A673 (cell line): ENCODE measurements around the gene PGAP2. TPM values are rescaled to one million over a fixed set of nuclear protein-coding genes. Genes with fewer than 3 reads are reported as not detected.

Experiments used
- BruUV-seq: library from RNA; stranded (reverse); fragments of 400-500 nt; replicated peaks from 2 replicates; lab custom pipeline; 2021; lab: Mats Ljungman, UMichigan
- CTCF ChIA-PET: fragments of 300-600 bp; sonication (Branson Sonifier 250); formaldehyde crosslinking; loops from one replicate; lab custom pipeline; 2022; ENCODE audit warnings: antibody characterized with exemption; lab: Charles Lee
- POLR2A ChIA-PET: fragments of 300-600 bp; sonication (Branson Sonifier 250); formaldehyde crosslinking; loops from one replicate; lab custom pipeline; 2022; ENCODE audit warnings: antibody characterized with exemption; ENCODE audit not compliant: low non-redundant PET; lab: Charles Lee
- DNase-seq: peaks from one replicate; pipeline ENCODE4 v3.0.0-alpha.2; 2015; ENCODE audit warnings: low spot score
- H3K27ac ChIP-seq: fragments of 200-600 bp; sonication (generic); 2 replicates; pipeline ENCODE4 v1.5.1; 2016; ENCODE audit warnings: mixed run types, low read depth, mild to moderate bottlenecking, mixed read lengths, antibody characterized with exemption, low read length; ENCODE audit not compliant: poor library complexity, severe bottlenecking
- H3K27me3 ChIP-seq: fragments of 200-600 bp; sonication (generic); replicated peaks from 2 replicates; pipeline ENCODE4 v1.6.1; 2017; ENCODE audit warnings: mixed run types, low read depth, mild to moderate bottlenecking, mixed read lengths, antibody characterized with exemption, low read length; ENCODE audit not compliant: insufficient read depth, poor library complexity
- H3K36me3 ChIP-seq: fragments of 200-600 bp; sonication (generic); 2 replicates; pipeline ENCODE4 v1.6.1; 2016; ENCODE audit warnings: mixed run types, mild to moderate bottlenecking, mixed read lengths, antibody characterized with exemption, low read length; ENCODE audit not compliant: insufficient read depth, poor library complexity, severe bottlenecking
- H3K4me1 ChIP-seq: fragments of 200-600 bp; sonication (generic); 2 replicates; pipeline ENCODE4 v1.6.1; 2017; ENCODE audit warnings: mixed run types, mild to moderate bottlenecking, mixed read lengths, antibody characterized with exemption, low read length; ENCODE audit not compliant: insufficient read depth, poor library complexity, severe bottlenecking
- H3K4me3 ChIP-seq: fragments of 200-600 bp; sonication (generic); 2 replicates; pipeline ENCODE4 v1.5.1; 2016; ENCODE audit warnings: low read depth, mixed run types, mild to moderate bottlenecking, mixed read lengths, low read length; ENCODE audit not compliant: poor library complexity, severe bottlenecking
- H3K9me3 ChIP-seq: fragments of 200-600 bp; sonication (generic); 2 replicates; pipeline ENCODE4 v1.6.1; 2016; ENCODE audit warnings: mixed run types, low read depth, mild to moderate bottlenecking, mixed read lengths, antibody characterized with exemption, low read length; ENCODE audit not compliant: poor library complexity, severe bottlenecking
- CTCF ChIP-seq: fragments of 300-800, 200-600 bp; sonication (generic); conservative IDR thresholded peaks from 2 replicates; pipeline ENCODE4 v1.5.1; 2017; ENCODE audit warnings: low read depth, mild to moderate bottlenecking, antibody characterized with exemption, low read length, moderate library complexity, mixed read lengths
- EZH2 ChIP-seq: fragments of 200-600 bp; sonication (generic); IDR thresholded peaks from 2 replicates; pipeline ENCODE4 v1.6.1; 2017; ENCODE audit warnings: borderline replicate concordance, low read depth, mild to moderate bottlenecking, mixed read lengths, antibody characterized with exemption, low read length; ENCODE audit not compliant: poor library complexity, severe bottlenecking
- intact Hi-C: fragments of 100-400 bp; cut with micrococcal nuclease; formaldehyde crosslinking; loops from one replicate; pipeline ENCODE4 v1.10.0; 2022; ENCODE audit not compliant: unreplicated experiment
- total RNA-seq: library from RNA; stranded (reverse); gene quantifications from 2 replicates; pipeline ENCODE4 v1.2.3, GENCODE V29; 2021

The PGAP2 gene
- total RNA-seq, 1 experiment from 2014 or later, result 16.2 TPM

- peak overlapping the region; percentile 97 for H3K4me3 ChIP-seq
- ChIA-PET CTCF (no interaction called here), POLR2A (interaction anchor here (0.5 kb wide), 1 partner anchor 11 kb away, joined by 7 read pairs; no protein-coding TSS in a partner anchor)
- H3K27ac ChIP-seq, result peak overlapping the region; percentile 97
- DNase-seq, result no peak
- H3K9me3 ChIP-seq, result no peaks in the 10 kb centered on the region
- intact Hi-C loops, result no loop called here
- H3K27me3 ChIP-seq, result no peaks in the 10 kb centered on the region
- no TSS peak for BruUV-seq
- no peak for TF ChIP-seq CTCF
- TF ChIP-seq EZH2, result no peak
- peaks cover 5% of the 10 kb centered on the region for H3K4me1 ChIP-seq
- peaks cover 21% of the 10 kb centered on the region for H3K36me3 ChIP-seq
These were observed 12.4 kb upstream of the PGAP2 start for GRCh38 chr11:3796002-3796311.

GRCh38 chr11:3796346-3796745 lies 12.0 kb upstream of the PGAP2 start:
- DNase-seq, result no peak
- H3K4me3 ChIP-seq, result peak overlapping the region; percentile 97
- ChIA-PET CTCF (no interaction called here), POLR2A (no interaction called here)
- TF ChIP-seq EZH2 (no peak), CTCF (no peak)
- peak overlapping the region; percentile 97 for H3K27ac ChIP-seq
- peaks cover 5% of the 10 kb centered on the region for H3K4me1 ChIP-seq
- peaks cover 21% of the 10 kb centered on the region for H3K36me3 ChIP-seq
- intact Hi-C loops, result no loop called here
- no peaks in the 10 kb centered on the region for H3K9me3 ChIP-seq
- H3K27me3 ChIP-seq, result no peaks in the 10 kb centered on the region
- no TSS peak for BruUV-seq

GRCh38 chr11:3796801-3797328 lies 11.5 kb upstream of the PGAP2 start:
- intact Hi-C loops, result no loop called here
- TF ChIP-seq CTCF (no peak), EZH2 (no peak)
- Histone ChIP-seq H3K27ac (peak overlapping the region; percentile 97), H3K4me3 (peak overlapping the region; percentile 97), H3K9me3 (no peaks in the 10 kb centered on the region), H3K27me3 (no peaks in the 10 kb centered on the region), H3K36me3 (peaks cover 21% of the 10 kb centered on the region), H3K4me1 (peaks cover 5% of the 10 kb centered on the region)
- CTCF ChIA-PET, result no interaction called here
- DNase-seq, result no peak
- POLR2A ChIA-PET, result no interaction called here
- BruUV-seq, result no TSS peak
